ENCODE data around the gene SLC44A1. TPM values are rescaled to one million over a fixed set of nuclear protein-coding genes. Genes with fewer than 3 reads are reported as not detected.

SLC44A1 gene
- total and polyA plus RNA-seq, 10 of the 15 experiments (the other 5 are each of a cell fraction or from before 2014, with no cell fraction given): 2.4 to 21.2 (median 12.4) TPM

DNA sequence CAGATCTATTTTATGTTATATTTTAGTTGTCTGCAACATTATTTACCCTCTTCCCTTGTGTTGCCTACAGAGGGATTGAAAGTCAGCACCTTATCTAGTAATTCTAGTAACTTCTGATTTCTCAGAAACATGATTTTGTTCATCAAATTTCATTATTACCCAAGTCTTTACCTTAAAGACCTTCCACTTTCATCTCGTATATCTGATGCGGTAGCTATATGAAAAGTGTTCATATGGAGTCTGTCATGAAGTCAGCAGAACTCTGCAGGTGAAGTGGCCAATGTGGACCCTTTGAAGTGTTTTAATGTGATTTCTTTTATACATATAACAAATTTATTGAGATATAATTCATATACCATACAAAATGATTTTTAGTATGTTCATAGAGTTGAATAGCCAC, 40.0 kb downstream of the SLC44A1 start:
- POLR2A ChIA-PET: no interaction called here
- Histone ChIP-seq H2AFZ (ENCODE audit: control insufficient read depth, low read depth, low read length) (no peak overlapping the region), H3K4me3 (no peak overlapping the region), H3K79me2 (ENCODE audit: control insufficient read depth, insufficient read depth, low read length) (no peaks in the 10 kb centered on the region), H3K36me3 (ENCODE audit: control insufficient read depth in 2 of 2, insufficient read depth in 2 of 2, low read length in 1 of 2) (no peaks in the 10 kb centered on the region), H3K27me3 (replicated peaks in 1 of 2; ENCODE audit: control insufficient read depth in 2 of 2, insufficient read depth in 2 of 2, low read length in 1 of 2) (no peaks in the 10 kb centered on the region), H4K20me1 (ENCODE audit: control insufficient read depth, insufficient read depth) (no peaks in the 10 kb centered on the region), H3K27ac (ENCODE audit: control insufficient read depth, insufficient read depth) (no peak overlapping the region), H3K9me3 (replicated peaks; ENCODE audit: control insufficient read depth, insufficient read depth, low read length) (no peaks in the 10 kb centered on the region), H3K9ac (ENCODE audit: control insufficient read depth, insufficient read depth, low read length) (no peak overlapping the region), H3K4me1 (ENCODE audit: control insufficient read depth, insufficient read depth, low read length) (no peaks in the 10 kb centered on the region), H3K4me2 (ENCODE audit: control insufficient read depth, insufficient read depth) (no peak overlapping the region)
- BruUV-seq (replicated peaks): no TSS peak
- no peak for TF ChIP-seq MYC (IDR thresholded peaks at IDR 0.05; ENCODE audit: insufficient read depth, insufficient read length, insufficient replicate concordance, low read length, severe bottlenecking)
- TF ChIP-seq TCF7 (IDR thresholded peaks at IDR 0.05; ENCODE audit: borderline replicate concordance): 0 out of 2 replicates have a peak, but pooled peaks have one; percentile 36
- FAIRE-seq (no peak), DNase-seq (ENCODE audit: low read depth, low spot score) (no peak), ATAC-seq (no peak)
- RAD21 ChIA-PET (ENCODE audit: unreplicated experiment): interaction anchor here (0.7 kb wide), 1 partner anchor 66 kb away, joined by 3 read pairs; no protein-coding TSS in a partner anchor
- WGBS (ENCODE audit: insufficient coverage, insufficient replicate concordance, low lambda C conversion rate, missing lambda C conversion rate): 97% methylated on average over 2 of the region's 2 CpGs
- SMC1A ChIA-PET (ENCODE audit: uncharacterized antibody, unreplicated experiment): interaction anchor here (0.7 to 1.5 kb wide), 3 partner anchors 25 to 46 kb away, joined by 3 read pairs; no protein-coding TSS in a partner anchor
- intact Hi-C loops (cut with micrococcal nuclease; ENCODE audit: unreplicated experiment) (no loop called here), in situ Hi-C loops (cut with MboI) (no loop called here)
- CTCF ChIA-PET: no interaction called here

DNA sequence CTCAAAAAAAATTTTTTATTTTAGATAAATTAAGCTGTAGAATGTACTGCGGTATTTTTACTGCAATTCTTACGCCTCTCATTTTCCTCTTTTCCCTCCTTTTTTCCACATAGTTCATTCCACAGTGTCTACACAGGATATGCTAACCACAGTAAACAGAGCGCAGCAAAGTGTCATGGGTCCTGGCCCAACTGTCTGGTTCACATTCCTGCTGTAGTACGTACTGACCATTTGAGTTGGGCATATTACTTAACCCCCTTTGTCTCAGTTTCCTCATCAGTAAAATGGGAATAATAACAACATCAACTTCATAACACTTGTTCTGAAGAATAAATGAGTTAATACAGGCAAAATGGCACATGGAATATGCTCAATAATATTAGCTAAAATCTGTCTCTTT, 41.6 kb downstream of the SLC44A1 start:
- in situ Hi-C loops (cut with MboI) (no loop called here), intact Hi-C loops (cut with micrococcal nuclease; ENCODE audit: unreplicated experiment) (no loop called here)
- Histone ChIP-seq H2AFZ (ENCODE audit: control insufficient read depth, low read depth, low read length) (no peak overlapping the region), H3K4me3 (no peak overlapping the region), H4K20me1 (ENCODE audit: control insufficient read depth, insufficient read depth) (no peaks in the 10 kb centered on the region), H3K4me1 (ENCODE audit: control insufficient read depth, insufficient read depth, low read length) (no peaks in the 10 kb centered on the region), H3K4me2 (ENCODE audit: control insufficient read depth, insufficient read depth) (no peak overlapping the region), H3K27me3 (replicated peaks in 1 of 2; ENCODE audit: control insufficient read depth in 2 of 2, insufficient read depth in 2 of 2, low read length in 1 of 2) (no peaks in the 10 kb centered on the region), H3K79me2 (ENCODE audit: control insufficient read depth, insufficient read depth, low read length) (no peaks in the 10 kb centered on the region), H3K9me3 (replicated peaks; ENCODE audit: control insufficient read depth, insufficient read depth, low read length) (no peaks in the 10 kb centered on the region), H3K9ac (ENCODE audit: control insufficient read depth, insufficient read depth, low read length) (no peak overlapping the region), H3K27ac (ENCODE audit: control insufficient read depth, insufficient read depth) (no peak overlapping the region), H3K36me3 (ENCODE audit: control insufficient read depth in 2 of 2, insufficient read depth in 2 of 2, low read length in 1 of 2) (no peaks in the 10 kb centered on the region)
- TF ChIP-seq POLR2AphosphoS5 (IDR thresholded peaks at IDR 0.05; ENCODE audit: low read length): no peak
- no peak for TF ChIP-seq RELA (IDR thresholded peaks at IDR 0.05; ENCODE audit: borderline replicate concordance, partially characterized antibody)
- TF ChIP-seq MXI1 (IDR thresholded peaks at IDR 0.05; ENCODE audit: low read depth, low read length): no peak
- TF ChIP-seq LARP7 (IDR thresholded peaks at IDR 0.05): no peak
- TF ChIP-seq TARDBP (IDR thresholded peaks at IDR 0.05; ENCODE audit: borderline replicate concordance): no peak
- TF ChIP-seq SUZ12 (IDR thresholded peaks at IDR 0.05; ENCODE audit: unreplicated experiment): no peak
- TF ChIP-seq, protein P1, sequence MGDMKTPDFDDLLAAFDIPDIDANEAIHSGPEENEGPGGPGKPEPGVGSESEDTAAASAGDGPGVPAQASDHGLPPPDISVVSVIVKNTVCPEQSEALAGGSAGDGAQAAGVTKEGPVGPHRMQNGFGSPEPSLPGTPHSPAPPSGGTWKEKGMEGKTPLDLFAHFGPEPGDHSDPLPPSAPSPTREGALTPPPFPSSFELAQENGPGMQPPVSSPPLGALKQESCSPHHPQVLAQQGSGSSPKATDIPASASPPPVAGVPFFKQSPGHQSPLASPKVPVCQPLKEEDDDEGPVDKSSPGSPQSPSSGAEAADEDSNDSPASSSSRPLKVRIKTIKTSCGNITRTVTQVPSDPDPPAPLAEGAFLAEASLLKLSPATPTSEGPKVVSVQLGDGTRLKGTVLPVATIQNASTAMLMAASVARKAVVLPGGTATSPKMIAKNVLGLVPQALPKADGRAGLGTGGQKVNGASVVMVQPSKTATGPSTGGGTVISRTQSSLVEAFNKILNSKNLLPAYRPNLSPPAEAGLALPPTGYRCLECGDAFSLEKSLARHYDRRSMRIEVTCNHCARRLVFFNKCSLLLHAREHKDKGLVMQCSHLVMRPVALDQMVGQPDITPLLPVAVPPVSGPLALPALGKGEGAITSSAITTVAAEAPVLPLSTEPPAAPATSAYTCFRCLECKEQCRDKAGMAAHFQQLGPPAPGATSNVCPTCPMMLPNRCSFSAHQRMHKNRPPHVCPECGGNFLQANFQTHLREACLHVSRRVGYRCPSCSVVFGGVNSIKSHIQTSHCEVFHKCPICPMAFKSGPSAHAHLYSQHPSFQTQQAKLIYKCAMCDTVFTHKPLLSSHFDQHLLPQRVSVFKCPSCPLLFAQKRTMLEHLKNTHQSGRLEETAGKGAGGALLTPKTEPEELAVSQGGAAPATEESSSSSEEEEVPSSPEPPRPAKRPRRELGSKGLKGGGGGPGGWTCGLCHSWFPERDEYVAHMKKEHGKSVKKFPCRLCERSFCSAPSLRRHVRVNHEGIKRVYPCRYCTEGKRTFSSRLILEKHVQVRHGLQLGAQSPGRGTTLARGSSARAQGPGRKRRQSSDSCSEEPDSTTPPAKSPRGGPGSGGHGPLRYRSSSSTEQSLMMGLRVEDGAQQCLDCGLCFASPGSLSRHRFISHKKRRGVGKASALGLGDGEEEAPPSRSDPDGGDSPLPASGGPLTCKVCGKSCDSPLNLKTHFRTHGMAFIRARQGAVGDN (IDR thresholded peaks at IDR 0.05): no peak
- TF ChIP-seq FOS (IDR thresholded peaks at IDR 0.05; ENCODE audit: borderline replicate concordance, extremely low read depth, insufficient read length): no peak
- TF ChIP-seq HDGF (IDR thresholded peaks at IDR 0.05): no peak
- DNase-seq (ENCODE audit: low read depth, low spot score): no peak
- BruUV-seq (replicated peaks): no TSS peak
- no peak for ATAC-seq
- ChIA-PET POLR2A (no interaction called here), SMC1A (ENCODE audit: uncharacterized antibody, unreplicated experiment) (interaction anchor here (0.9 to 1.2 kb wide), 2 partner anchors 11 to 33 kb away, joined by 3 to 5 read pairs; no protein-coding TSS in a partner anchor), CTCF (no interaction called here), RAD21 (ENCODE audit: unreplicated experiment) (no interaction called here)
- 86% methylated on average over 4 of the region's 4 CpGs for WGBS (ENCODE audit: insufficient coverage, insufficient replicate concordance, low lambda C conversion rate, missing lambda C conversion rate)
- no peak for FAIRE-seq

Measured in GM12878 (cell line).